Bronchial epithelial cell (primary cell): ENCODE results near the gene TTLL9. TPM values are rescaled to one million over a fixed set of nuclear protein-coding genes. Genes with fewer than 3 reads are reported as not detected.

Source experiments
- DNase-seq: peaks from one replicate; pipeline ENCODE4 v3.0.0-alpha.2; 2010; ENCODE audit warnings: low read depth
- FAIRE-seq: peaks from 2 replicates; lab custom pipeline; 2011; peaks lifted over from hg19 to GRCh38; lab: Jason Lieb, UNC
- H3K27me3 ChIP-seq: 2 replicates; pipeline ENCODE4 v1.5.1; 2011; ENCODE audit warnings: low read length; ENCODE audit not compliant: control insufficient read depth, insufficient read depth
- H3K36me3 ChIP-seq: 2 replicates; pipeline ENCODE4 v1.5.1; 2011; ENCODE audit warnings: low read length; ENCODE audit not compliant: control insufficient read depth, insufficient read depth
- H3K4me3 ChIP-seq: 2 replicates; pipeline ENCODE4 v1.5.1; 2011; ENCODE audit warnings: mild to moderate bottlenecking, low read depth, low read length, control low read depth
- total RNA-seq: library from RNA; depleted of rRNA; stranded (reverse); fragments of >200 nt; gene quantifications from 2 replicates; pipeline ENCODE4 v1.2.1, GENCODE V29; 2014
- TF ChIP-seq, protein P1 (sequence below): IDR thresholded peaks from 2 replicates; pipeline ENCODE4 v1.5.1; 2011; ENCODE audit warnings: mild to moderate bottlenecking, moderate library complexity, low read length, control low read depth, inconsistent platforms; ENCODE audit not compliant: insufficient read depth, severe bottlenecking

The TTLL9 gene, protein sequence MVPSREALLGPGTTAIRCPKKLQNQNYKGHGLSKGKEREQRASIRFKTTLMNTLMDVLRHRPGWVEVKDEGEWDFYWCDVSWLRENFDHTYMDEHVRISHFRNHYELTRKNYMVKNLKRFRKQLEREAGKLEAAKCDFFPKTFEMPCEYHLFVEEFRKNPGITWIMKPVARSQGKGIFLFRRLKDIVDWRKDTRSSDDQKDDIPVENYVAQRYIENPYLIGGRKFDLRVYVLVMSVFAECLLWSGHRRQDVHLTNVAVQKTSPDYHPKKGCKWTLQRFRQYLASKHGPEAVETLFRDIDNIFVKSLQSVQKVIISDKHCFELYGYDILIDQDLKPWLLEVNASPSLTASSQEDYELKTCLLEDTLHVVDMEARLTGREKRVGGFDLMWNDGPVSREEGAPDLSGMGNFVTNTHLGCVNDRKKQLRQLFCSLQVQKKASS
- total RNA-seq: under 0.01 TPM in 1 of 2 replicates, not detected in the other

GRCh38 chr20:31869942-31870725, at the start of gene TTLL9, which contains the start of gene DUSP15:
TSS of gene TTLL9 (plus strand) at chr20:31870634. CDS start at chr20:31871127, 493 bp downstream.
TSS of gene DUSP15 (minus strand) at chr20:31870527. CDS start at chr20:31870337, 190 bp downstream.
- Histone ChIP-seq H3K27me3 (peaks cover 28% of the 10 kb centered on the region), H3K36me3 (no peaks in the 10 kb centered on the region), H3K4me3 (peak within 1 kb of the TSS; percentile 36)
- no peak for FAIRE-seq
- DNase-seq: no peak
- TF ChIP-seq, protein P1, sequence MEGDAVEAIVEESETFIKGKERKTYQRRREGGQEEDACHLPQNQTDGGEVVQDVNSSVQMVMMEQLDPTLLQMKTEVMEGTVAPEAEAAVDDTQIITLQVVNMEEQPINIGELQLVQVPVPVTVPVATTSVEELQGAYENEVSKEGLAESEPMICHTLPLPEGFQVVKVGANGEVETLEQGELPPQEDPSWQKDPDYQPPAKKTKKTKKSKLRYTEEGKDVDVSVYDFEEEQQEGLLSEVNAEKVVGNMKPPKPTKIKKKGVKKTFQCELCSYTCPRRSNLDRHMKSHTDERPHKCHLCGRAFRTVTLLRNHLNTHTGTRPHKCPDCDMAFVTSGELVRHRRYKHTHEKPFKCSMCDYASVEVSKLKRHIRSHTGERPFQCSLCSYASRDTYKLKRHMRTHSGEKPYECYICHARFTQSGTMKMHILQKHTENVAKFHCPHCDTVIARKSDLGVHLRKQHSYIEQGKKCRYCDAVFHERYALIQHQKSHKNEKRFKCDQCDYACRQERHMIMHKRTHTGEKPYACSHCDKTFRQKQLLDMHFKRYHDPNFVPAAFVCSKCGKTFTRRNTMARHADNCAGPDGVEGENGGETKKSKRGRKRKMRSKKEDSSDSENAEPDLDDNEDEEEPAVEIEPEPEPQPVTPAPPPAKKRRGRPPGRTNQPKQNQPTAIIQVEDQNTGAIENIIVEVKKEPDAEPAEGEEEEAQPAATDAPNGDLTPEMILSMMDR: no peak

- no peaks in the 10 kb centered on the region for H3K36me3 ChIP-seq
- no peak for DNase-seq
- TF ChIP-seq, protein P1: no peak
- H3K4me3 ChIP-seq: no peak overlapping the region
- no peak for FAIRE-seq
- H3K27me3 ChIP-seq: no peaks in the 10 kb centered on the region
Measured at GRCh38 chr20:31821427-31821826, 49.0 kb upstream of the TTLL9 start.

GRCh38 chr20:31822421-31823330, 47.8 kb upstream of the TTLL9 start:
- Histone ChIP-seq H3K27me3 (no peaks in the 10 kb centered on the region), H3K36me3 (no peaks in the 10 kb centered on the region), H3K4me3 (no peak overlapping the region)
- no peak for FAIRE-seq
- peak; percentile 17 for DNase-seq
- TF ChIP-seq, protein P1: peak; percentile 96

DNA sequence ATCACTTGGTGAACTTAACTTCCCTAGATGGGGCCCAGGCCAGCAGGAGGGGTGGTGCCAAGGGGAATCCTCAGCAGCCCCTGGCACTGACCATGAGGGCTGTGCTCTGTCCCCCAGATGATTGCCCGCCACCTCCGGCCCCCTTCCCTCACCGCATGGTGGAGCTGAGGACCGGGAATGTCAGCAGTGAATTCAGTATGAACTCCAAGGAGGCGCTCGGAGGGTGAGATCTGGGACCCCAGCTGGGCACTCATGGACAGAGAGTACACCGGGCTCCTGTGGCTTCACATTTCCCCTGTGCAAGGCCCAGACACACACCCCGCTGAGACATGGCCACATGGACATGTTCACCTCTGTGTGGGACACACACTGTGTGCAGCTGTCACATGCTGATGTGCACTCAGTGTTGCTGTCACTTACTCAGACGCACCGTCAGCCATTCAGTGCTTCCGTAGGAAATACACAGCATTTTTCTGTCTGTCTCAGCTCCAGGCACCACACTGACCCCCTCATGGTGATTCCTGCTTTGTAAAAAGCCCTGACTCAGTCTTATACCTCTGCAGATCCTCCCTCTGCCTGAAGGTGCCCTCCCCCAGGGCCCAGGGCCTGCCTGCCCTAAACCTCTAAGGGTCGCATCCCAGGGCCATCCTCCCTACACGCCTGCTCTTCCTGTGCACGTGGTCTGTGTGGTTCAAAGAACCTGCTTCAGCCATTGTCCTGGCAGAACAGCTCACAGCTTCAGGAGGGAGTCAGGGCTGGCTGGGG, 46.9 kb upstream of the TTLL9 start:
- no peaks in the 10 kb centered on the region for H3K36me3 ChIP-seq
- DNase-seq: no peak
- no peak for FAIRE-seq
- no peaks in the 10 kb centered on the region for H3K27me3 ChIP-seq
- H3K4me3 ChIP-seq: no peak overlapping the region
- TF ChIP-seq, protein P1: no peak

DNA sequence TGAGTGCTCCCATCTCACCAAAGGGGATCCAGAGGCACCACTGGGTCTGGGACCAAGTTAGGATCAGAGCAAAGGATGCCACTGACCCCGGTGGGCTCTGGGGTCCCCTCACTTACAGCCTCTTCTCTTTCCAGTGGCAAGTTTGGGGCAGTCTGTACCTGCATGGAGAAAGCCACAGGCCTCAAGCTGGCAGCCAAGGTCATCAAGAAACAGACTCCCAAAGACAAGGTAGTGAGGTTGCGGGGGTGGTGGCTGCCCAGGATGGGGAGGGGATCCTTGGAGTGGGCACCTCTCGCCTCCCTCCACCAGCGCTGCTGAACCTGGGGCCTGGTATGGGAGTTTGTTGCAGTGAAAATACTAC, 46.3 kb upstream of the TTLL9 start:
- H3K4me3 ChIP-seq: no peak overlapping the region
- no peaks in the 10 kb centered on the region for H3K27me3 ChIP-seq
- FAIRE-seq: no peak
- no peaks in the 10 kb centered on the region for H3K36me3 ChIP-seq
- TF ChIP-seq, protein P1: no peak
- DNase-seq: no peak
